Anterior cingulate cortex (tissue), 58 donors: Measurements from ENCODE around the gene SEMA4D.

ENCODE experiments used
- DNase-seq, 58 donors: peaks; one replicate each; lab custom pipeline; 2025; lab: John Stamatoyannopoulos, UW

Gene SEMA4D

GRCh38 chr9:89312222-89312571 is 185.7 kb downstream of the SEMA4D start:
- DNase-seq = no peak

GRCh38 chr9:89311346-89312221 is 186.3 kb downstream of the SEMA4D start:
- DNase-seq = peak in 3 of 58 donors; percentile 32 to 38 (median 37)
